H1 (cell line): ENCODE measurements around the gene GRK3. TPM values are rescaled to one million over a fixed set of nuclear protein-coding genes. Genes with fewer than 3 reads are reported as not detected.

ENCODE experiments used
- CTCF ChIA-PET: fragments of 300-600 bp; sonication (Branson Sonifier 250); formaldehyde crosslinking; loops from one replicate; lab custom pipeline; 2021; ENCODE audit not compliant: partially characterized antibody; lab: Charles Lee
- POLR2A ChIA-PET: fragments of 300-600 bp; sonication (Branson Sonifier 250); formaldehyde crosslinking; loops from one replicate; lab custom pipeline; 2021; ENCODE audit warnings: inconsistent platforms; ENCODE audit not compliant: partially characterized antibody; lab: Charles Lee
- DNase-seq, 2 experiments: peaks; one replicate each; pipeline versions ENCODE4 v3.0.0 to v3.0.0-alpha.2; 2010 to 2022; ENCODE audit warnings: low spot score in 2 of 2, low read depth in 1 of 2, mixed read lengths in 1 of 2
- FAIRE-seq: peaks from 2 replicates; lab custom pipeline; 2011; peaks lifted over from hg19 to GRCh38; lab: Jason Lieb, UNC
- H2AFZ ChIP-seq: 2 replicates; pipeline ENCODE4 v1.8.1; 2012; ENCODE audit warnings: low read length, inconsistent platforms
- H2AK5ac ChIP-seq: 2 replicates; pipeline ENCODE4 v1.6.1; 2013; ENCODE audit warnings: low read depth, low read length
- H2BK120ac ChIP-seq: replicated peaks from 2 replicates; pipeline ENCODE3; 2013; ENCODE audit warnings: low read depth, low read length, inconsistent platforms
- H2BK12ac ChIP-seq: 2 replicates; pipeline ENCODE4 v1.6.1; 2013; ENCODE audit warnings: low read depth, low read length
- H2BK15ac ChIP-seq: 2 replicates; pipeline ENCODE4 v1.6.1; 2013; ENCODE audit warnings: low read length
- H2BK20ac ChIP-seq: 2 replicates; pipeline ENCODE4 v1.6.1; 2013; ENCODE audit warnings: low read length
- H2BK5ac ChIP-seq: 2 replicates; pipeline ENCODE4 v1.6.1; 2013; ENCODE audit warnings: low read depth, low read length
- H3K14ac ChIP-seq: 2 replicates; pipeline ENCODE4 v1.6.1; 2013; ENCODE audit warnings: inconsistent platforms; ENCODE audit not compliant: insufficient read length
- H3K18ac ChIP-seq: 2 replicates; pipeline ENCODE4 v1.6.1; 2013; ENCODE audit warnings: low read length; ENCODE audit errors: extremely low read depth
- H3K23ac ChIP-seq: 2 replicates; pipeline ENCODE4 v1.6.1; 2013; ENCODE audit warnings: inconsistent platforms; ENCODE audit not compliant: insufficient read length
- H3K23me2 ChIP-seq: 2 replicates; pipeline ENCODE4 v1.6.1; 2013; ENCODE audit warnings: low read depth, low read length
- H3K27ac ChIP-seq: 2 replicates; pipeline ENCODE4 v1.6.1; 2011; ENCODE audit warnings: low read depth, low read length, inconsistent platforms
- H3K27me3 ChIP-seq, 4 experiments: replicated peaks in 1 of 4; 1 replicate in 1 of 4; 2 replicates in 3 of 4; pipeline versions ENCODE4 v1.6.1 to v1.8.1; 2011 to 2013; ENCODE audit warnings: low read length in 3 of 4, mild to moderate bottlenecking in 3 of 4, inconsistent platforms in 2 of 4, mixed read lengths in 2 of 4, moderate library complexity in 1 of 4; ENCODE audit not compliant: control insufficient read depth in 3 of 4, insufficient read depth in 3 of 4; ENCODE audit errors: extremely low read depth in 1 of 4
- H3K36me3 ChIP-seq, 4 experiments: 2 replicates each; pipeline versions ENCODE4 v1.6.1 to v1.8.1; 2011 to 2013; ENCODE audit warnings: mild to moderate bottlenecking in 4 of 4, low read length in 3 of 4, moderate library complexity in 2 of 4, control low read depth in 1 of 4, inconsistent platforms in 1 of 4; ENCODE audit not compliant: insufficient read depth in 4 of 4, control insufficient read depth in 2 of 4
- H3K4ac ChIP-seq: replicated peaks from 2 replicates; pipeline ENCODE3; 2013; ENCODE audit warnings: low read length, low read depth, mixed read lengths, inconsistent platforms; ENCODE audit not compliant: insufficient read length
- H3K4me1 ChIP-seq, 4 experiments: replicated peaks in 1 of 4; 1 replicate in 1 of 4; 2 replicates in 3 of 4; pipeline versions ENCODE4 v1.6.1 to v1.8.1; 2011 to 2013; ENCODE audit warnings: low read length in 3 of 4, inconsistent platforms in 2 of 4, mixed read lengths in 1 of 4; ENCODE audit not compliant: insufficient read depth in 4 of 4, control insufficient read depth in 3 of 4
- H3K4me2 ChIP-seq, 2 experiments: 2 replicates each; pipeline versions ENCODE4 v1.6.1 to v1.8.1; 2011 to 2013; ENCODE audit warnings: low read depth in 2 of 2, low read length in 2 of 2, control low read depth in 1 of 2, inconsistent platforms in 1 of 2, mild to moderate bottlenecking in 1 of 2; ENCODE audit not compliant: insufficient read depth in 1 of 2
- H3K4me3 ChIP-seq, 4 experiments: fragments of 200-600, 300-600 bp in 1 of 4; sonication (generic), shearing (Covaris generic), sonication (Bioruptor Twin) in 1 of 4; 2 replicates each; pipeline versions ENCODE4 v1.5.1 to v1.8.1; 2011 to 2016; ENCODE audit warnings: low read length in 4 of 4, low read depth in 3 of 4, control low read depth in 2 of 4, inconsistent platforms in 2 of 4, mild to moderate bottlenecking in 2 of 4, mixed read lengths in 1 of 4, moderate library complexity in 1 of 4; ENCODE audit not compliant: insufficient read depth in 2 of 4; ENCODE audit errors: extremely low read depth in 1 of 4
- H3K56ac ChIP-seq: replicated peaks from 2 replicates; pipeline ENCODE3; 2013; ENCODE audit warnings: low read depth, mild to moderate bottlenecking, mixed read lengths, low read length, inconsistent platforms; ENCODE audit not compliant: insufficient read length
- H3K79me1 ChIP-seq: 2 replicates; pipeline ENCODE4 v1.6.1; 2013; ENCODE audit warnings: low read depth, low read length, control low read depth
- H3K79me2 ChIP-seq, 2 experiments: 2 replicates each; pipeline versions ENCODE4 v1.6.1 to v1.8.1; 2012 to 2013; ENCODE audit warnings: low read length in 2 of 2, mild to moderate bottlenecking in 2 of 2, inconsistent platforms in 1 of 2; ENCODE audit not compliant: insufficient read depth in 2 of 2, control insufficient read depth in 1 of 2
- H3K9ac ChIP-seq, 4 experiments: replicated peaks in 1 of 4; 1 replicate in 1 of 4; 2 replicates in 3 of 4; pipeline versions ENCODE4 v1.6.1 to v1.8.1; 2011 to 2013; ENCODE audit warnings: low read depth in 3 of 4, low read length in 3 of 4, control low read depth in 2 of 4, mild to moderate bottlenecking in 2 of 4, moderate library complexity in 2 of 4, inconsistent platforms in 1 of 4; ENCODE audit errors: extremely low read depth in 1 of 4
- H3K9me3 ChIP-seq, 2 experiments: 2 replicates each; pipeline versions ENCODE4 v1.6.1 to v1.8.1; 2012 to 2013; ENCODE audit warnings: mild to moderate bottlenecking in 2 of 2, moderate library complexity in 2 of 2, control low read depth in 1 of 2, inconsistent platforms in 1 of 2, low read depth in 1 of 2, low read length in 1 of 2, mixed read lengths in 1 of 2; ENCODE audit not compliant: insufficient read depth in 2 of 2
- H4K20me1 ChIP-seq, 2 experiments: replicated peaks in 1 of 2; 2 replicates each; pipeline versions ENCODE3 to v1.8.1; 2011 to 2013; ENCODE audit warnings: inconsistent platforms in 2 of 2, low read length in 2 of 2, mild to moderate bottlenecking in 1 of 2; ENCODE audit not compliant: insufficient read depth in 2 of 2, control insufficient read depth in 1 of 2
- H4K5ac ChIP-seq: 2 replicates; pipeline ENCODE4 v1.6.1; 2013; ENCODE audit warnings: low read length, low read depth, mixed read lengths, inconsistent platforms; ENCODE audit not compliant: insufficient read length
- H4K8ac ChIP-seq: 2 replicates; pipeline ENCODE4 v1.8.0; 2013; ENCODE audit warnings: mild to moderate bottlenecking, moderate library complexity, low read length, inconsistent platforms; ENCODE audit not compliant: insufficient read depth; ENCODE audit errors: extremely low read depth
- H4K91ac ChIP-seq: replicated peaks from 2 replicates; pipeline ENCODE3; 2013; ENCODE audit warnings: low read length, mixed read lengths, inconsistent platforms; ENCODE audit not compliant: insufficient read length
- CHD2 ChIP-seq: IDR thresholded peaks from 2 replicates; pipeline ENCODE4 v1.6.1; 2012; ENCODE audit warnings: low read length, improper control_type of control experiment
- CTBP2 ChIP-seq: IDR thresholded peaks from 2 replicates; pipeline ENCODE4 v1.7.0; 2011; ENCODE audit warnings: borderline replicate concordance, mild to moderate bottlenecking, moderate library complexity, mixed read lengths, low read length; ENCODE audit not compliant: insufficient read depth, insufficient read length
- E2F6 ChIP-seq: IDR thresholded peaks from 2 replicates; pipeline ENCODE4 v1.6.1; 2012; ENCODE audit warnings: inconsistent platforms
- EP300 ChIP-seq, 2 experiments: IDR thresholded peaks; 1 replicate in 1 of 2; 2 replicates in 1 of 2; pipeline ENCODE4 v1.6.1; 2011 to 2012; ENCODE audit warnings: low read depth in 2 of 2, low read length in 2 of 2, mild to moderate bottlenecking in 2 of 2, borderline replicate concordance in 1 of 2, inconsistent platforms in 1 of 2, moderate library complexity in 1 of 2
- FOSL1 ChIP-seq: IDR thresholded peaks from 2 replicates; pipeline ENCODE4 v1.6.1; 2011; ENCODE audit warnings: mild to moderate bottlenecking, low read depth, low read length, moderate library complexity; ENCODE audit not compliant: insufficient read depth
- RNF2 ChIP-seq: fragments of 200-900, 300-1000 bp; sonication (generic); IDR thresholded peaks from 2 replicates; pipeline ENCODE4 v1.7.1; 2016; ENCODE audit warnings: borderline replicate concordance, low read depth, mild to moderate bottlenecking, antibody characterized with exemption, low read length; ENCODE audit not compliant: poor library complexity, severe bottlenecking; ENCODE audit errors: missing control alignments
- SIRT6 ChIP-seq: IDR thresholded peaks from one replicate; pipeline ENCODE4 v1.7.1; 2012; ENCODE audit warnings: low read length, inconsistent platforms
- SRF ChIP-seq: IDR thresholded peaks from 2 replicates; pipeline ENCODE4 v1.6.1; 2011; ENCODE audit warnings: mild to moderate bottlenecking, low read depth, low read length, moderate library complexity
- TAF7 ChIP-seq: optimal IDR thresholded peaks from 2 replicates; pipeline ENCODE3; 2011; ENCODE audit warnings: low read depth, mild to moderate bottlenecking, inconsistent platforms, low read length, moderate library complexity, borderline replicate concordance
- ZNF274 ChIP-seq: IDR thresholded peaks from 2 replicates; pipeline ENCODE4 v1.7.0; 2012; ENCODE audit warnings: low read length, borderline replicate concordance; ENCODE audit errors: extremely low read depth
- WGBS, 2 experiments: shearing (Covaris generic) in 1 of 2; methylation state at CpG; one replicate each; pipeline versions ENCODE4 v1.1.6 to v1.1.7; 2013 to 2015; ENCODE audit warnings: low lambda C conversion rate in 2 of 2, mixed read lengths in 2 of 2, inconsistent platforms in 1 of 2, low coverage in 1 of 2, missing lambda C conversion rate in 1 of 2; ENCODE audit not compliant: insufficient replicate concordance in 2 of 2, insufficient coverage in 1 of 2, insufficient read length in 1 of 2; ENCODE audit errors: extremely low coverage in 1 of 2, missing lambda C conversion rate in 1 of 2; 5-methylcytosine and 5-hydroxymethylcytosine counted together
- polyA plus RNA-seq, 7 experiments: library from polyadenylated mRNA; depleted of rRNA in 3 of 7; stranded (reverse) in 5 of 7; unstranded in 2 of 7; fragments of >200 nt in 5 of 7; fragments of 200-250 nt in 2 of 7; gene quantifications; 1 replicate in 5 of 7; 2 replicates in 1 of 7; 4 replicates in 1 of 7; pipeline versions ENCODE4 v1.2.1 to v1.2.3, GENCODE V29; 2011 to 2013; ENCODE audit warnings: missing spikeins in 2 of 7, mixed read lengths in 2 of 7
- total RNA-seq: library from RNA; stranded (reverse); fragmentation: NEBNext Ultra II Directional; extraction: Animal tissue kit (Norgen Biotek cat#: 25700); gene quantifications from 2 replicates; pipeline ENCODE4 v1.2.1, GENCODE V29; 2021

The GRK3 gene
- total and polyA plus RNA-seq, 2 of the 8 experiments (the other 6 are each of a cell fraction or from before 2014, with no cell fraction given) = 7.5 to 35.3 TPM

- Histone ChIP-seq H2BK15ac (no peak overlapping the region), H3K9me3 (no peaks in the 10 kb centered on the region), H3K4me2 (no peak overlapping the region), H3K27ac (no peak overlapping the region), H2BK12ac (no peak overlapping the region), H3K79me2 (no peaks in the 10 kb centered on the region), H2BK20ac (no peak overlapping the region), H4K91ac (no peak overlapping the region), H3K23ac (no peak overlapping the region), H2BK120ac (no peak overlapping the region), H3K56ac (no peak overlapping the region), H3K14ac (no peak overlapping the region), H4K8ac (no peak overlapping the region), H3K4ac (no peak overlapping the region), H3K4me1 (no peaks in the 10 kb centered on the region), H2BK5ac (no peak overlapping the region), H2AK5ac (no peak overlapping the region), H3K9ac (no peak overlapping the region), H4K20me1 (peaks cover 0 to 1% of the 10 kb centered on the region in 2 experiments), H4K5ac (no peak overlapping the region), H2AFZ (no peak overlapping the region), H3K36me3 (no peaks in the 10 kb centered on the region), H3K79me1 (no peaks in the 10 kb centered on the region), H3K27me3 (no peaks in the 10 kb centered on the region), H3K18ac (no peak overlapping the region), H3K4me3 (no peak overlapping the region), H3K23me2 (no peaks in the 10 kb centered on the region)
- FAIRE-seq = no peak
- DNase-seq = no peak
- ChIA-PET CTCF (no interaction called here), POLR2A (no interaction called here)
- TF ChIP-seq FOSL1 (no peak), RNF2 (no peak), CHD2 (no peak), ZNF274 (no peak), SRF (no peak), EP300 (IDR thresholded peaks at IDR 0.05; ENCODE audit: borderline replicate concordance in 1 of 2, low read depth in 2 of 2, low read length in 2 of 2) (no peak), TAF7 (no peak), SIRT6 (no peak), E2F6 (no peak), CTBP2 (no peak)
- WGBS, 2 experiments = 89% methylated on average over 2 of the region's 2 CpGs; no CpG with 5 or more reads in 1 of the 2 experiments
Measured at GRCh38 chr22:25659413-25659812, 94.9 kb downstream of the GRK3 start.
